Heart left ventricle (tissue), 13 donors: Measurements from ENCODE around the gene AP3B1.

Experiments
- CTCF ChIP-seq, 12 donors: fragments of 200-600 bp; sonication (generic) in 4 of 12; IDR thresholded peaks; one replicate each; pipeline versions ENCODE4 v1.5.0 to v1.8.0; 2018 to 2022; ENCODE audit warnings: antibody characterized with exemption in 12 of 12, mild to moderate bottlenecking in 5 of 12
- POLR2A ChIP-seq, 2 donors: fragments of 450-650 bp; IDR thresholded peaks; one replicate each; pipeline ENCODE4 v1.6.1; 2017; ENCODE audit warnings: antibody characterized with exemption in 2 of 2, mild to moderate bottlenecking in 2 of 2, moderate library complexity in 2 of 2
- donor health status: ischemic (EF 13 %, LVEDD 7.1; RV severe dilation, severe dysfunction).
- donor health status: DM: no; HTN: yes; CAD: no.
- donor health status: DM: no; HTN: no; CAD: no.
- donor health status: ischemic (EF 25% LVEDD 6.9; RV normal size, moderate dysfunction).
- donor health status: ischemic (EF 25% LVEDD 5.7; RV mildly dilated, moderate dysfunction).
- donor health status: ischemic (EF 35%, LVEDD 5.7; RV mildly dilated, moderate dysfunction).
- donor health status: nonischemic (EF 11% LVEDD 7.7; RV severe dilation, severe dysfunction).
- donor health status: DM: yes; HTN: yes; CAD: no.
- donor health status: PGD.
- donor health status: ischemic (EF 29% LVEDD 5.4; RV normal size, mild dysfunction).
- donor health status: nonischemic (EF 23%, LVEDD 6.1; RV moderate dilation, normal function).

- TF ChIP-seq POLR2A (IDR thresholded peaks at IDR 0.05) (no peak), CTCF (IDR thresholded peaks at IDR 0.05) (no peak)
Measured at GRCh38 chr5:78000191-78000590, 294.3 kb downstream of the AP3B1 start.
